HepG2 (cell line): Measurements from ENCODE around the gene SPATA13. TPM values are rescaled to one million over a fixed set of nuclear protein-coding genes. Genes with fewer than 3 reads are reported as not detected.

Source experiments
- ATAC-seq: fragments of 200-7000 bp; cut with Tn5 transposase; 3 replicates; pipeline ENCODE4 v1.9.1; 2020; ENCODE audit warnings: mild to moderate bottlenecking, moderate library complexity
- BruUV-seq: library from RNA; stranded (reverse); fragments of 400-500 nt; replicated peaks from 2 replicates; lab custom pipeline; 2021; lab: Mats Ljungman, UMichigan
- CTCF ChIA-PET: fragments of 300-600 bp; formaldehyde crosslinking; extraction: SDS; loops from one replicate; lab custom pipeline; 2021; ENCODE audit warnings: low total read pairs, inconsistent platforms, low intra/inter-chr PET ratio; lab: Yijun Ruan, JAX
- POLR2A ChIA-PET: fragments of 350-600 bp; sonication (Branson Sonifier 250); formaldehyde crosslinking; loops from one replicate; lab custom pipeline; 2020; ENCODE audit warnings: antibody characterized with exemption, inconsistent platforms; lab: Yijun Ruan, JAX
- DNase-seq: peaks from one replicate; pipeline ENCODE4 v3.0.0-alpha.2; 2015; ENCODE audit warnings: low spot score
- FAIRE-seq: peaks from 3 replicates; lab custom pipeline; 2011; peaks lifted over from hg19 to GRCh38; lab: Jason Lieb, UNC
- H2AFZ ChIP-seq: one replicate; pipeline ENCODE4 v1.6.1; 2011; ENCODE audit warnings: low read length, inconsistent platforms
- H3K27ac ChIP-seq: fragments of 300-600 bp; 3 replicates; pipeline ENCODE4 v1.8.0; 2011; ENCODE audit warnings: mixed run types, mild to moderate bottlenecking, mixed read lengths, low read length, inconsistent platforms; ENCODE audit not compliant: insufficient read depth; ENCODE audit errors: extremely low read length
- H3K27me3 ChIP-seq, 2 experiments: fragments of 200-600 bp in 1 of 2; 2 replicates in 1 of 2; 3 replicates in 1 of 2; pipeline versions ENCODE4 v1.6.0 to v1.8.0; 2011; ENCODE audit warnings: low read length in 2 of 2, mild to moderate bottlenecking in 2 of 2, moderate library complexity in 2 of 2, inconsistent platforms in 1 of 2; ENCODE audit not compliant: insufficient read depth in 2 of 2, control insufficient read depth in 1 of 2
- H3K36me3 ChIP-seq, 2 experiments: fragments of 200-600 bp in 1 of 2; replicated peaks in 1 of 2; 2 replicates in 1 of 2; 3 replicates in 1 of 2; pipeline versions ENCODE4 v1.5.1 to v1.8.0; 2011; ENCODE audit warnings: low read length in 2 of 2, inconsistent platforms in 1 of 2; ENCODE audit not compliant: insufficient read depth in 2 of 2, control insufficient read depth in 1 of 2
- H3K4me1 ChIP-seq: 2 replicates; pipeline ENCODE4 v1.5.1; 2012; ENCODE audit warnings: low read length, inconsistent platforms; ENCODE audit not compliant: insufficient read depth
- H3K4me2 ChIP-seq: 2 replicates; pipeline ENCODE4 v1.6.0; 2011; ENCODE audit warnings: low read depth, low read length, inconsistent platforms
- H3K4me3 ChIP-seq, 3 experiments: fragments of 200-600 bp in 1 of 3; sonication (generic), shearing (Covaris generic) in 1 of 3; replicated peaks in 1 of 3; 2 replicates each; pipeline ENCODE4 v1.5.1; 2011 to 2016; ENCODE audit warnings: low read length in 3 of 3, inconsistent platforms in 2 of 3, low read depth in 2 of 3, mild to moderate bottlenecking in 2 of 3, control low read depth in 1 of 3, mixed read lengths in 1 of 3; ENCODE audit not compliant: insufficient read depth in 1 of 3
- H3K79me2 ChIP-seq: one replicate; pipeline ENCODE4 v1.6.1; 2011; ENCODE audit warnings: low read length, inconsistent platforms; ENCODE audit not compliant: insufficient read depth
- H3K9ac ChIP-seq: 2 replicates; pipeline ENCODE4 v1.6.0; 2011; ENCODE audit warnings: mild to moderate bottlenecking, low read depth, low read length, inconsistent platforms; ENCODE audit not compliant: insufficient read depth
- H3K9me3 ChIP-seq: 2 replicates; pipeline ENCODE4 v1.5.1; 2012; ENCODE audit warnings: mild to moderate bottlenecking, low read length
- H4K20me1 ChIP-seq: 2 replicates; pipeline ENCODE4 v1.6.0; 2011; ENCODE audit warnings: inconsistent platforms, mild to moderate bottlenecking, low read length, moderate library complexity; ENCODE audit not compliant: insufficient read depth
- AGO2 ChIP-seq: fragments of 200-400 bp; formaldehyde crosslinking; optimal IDR thresholded peaks from 2 replicates; pipeline ENCODE3; 2017; ENCODE audit warnings: mild to moderate bottlenecking, low read depth, low read length, moderate library complexity
- CREB1 ChIP-seq, 2 experiments: fragments of 450-650 bp in 1 of 2; IDR thresholded peaks; 2 replicates each; pipeline ENCODE4 v1.6.1; 2016 to 2017; ENCODE audit warnings: control low read depth in 1 of 2, mild to moderate bottlenecking in 1 of 2, missing compliant biosample characterization in 1 of 2, missing genetic modification characterization in 1 of 2
- EP300 ChIP-seq, 3 experiments: sonication (generic) in 1 of 3; formaldehyde crosslinking in 1 of 3; IDR thresholded peaks; 2 replicates each; pipeline versions ENCODE4 v1.5.1 to v1.6.1; 2011 to 2020; ENCODE audit warnings: low read depth in 2 of 3, low read length in 2 of 3, borderline replicate concordance in 1 of 3, improper control_type of control experiment in 1 of 3, mild to moderate bottlenecking in 1 of 3, missing genetic modification reagents in 1 of 3, moderate library complexity in 1 of 3
- FOXA3 ChIP-seq: IDR thresholded peaks from 2 replicates; pipeline ENCODE4 v1.6.1; 2016; ENCODE audit warnings: missing genetic modification reagents, missing compliant biosample characterization
- GATAD2A ChIP-seq: IDR thresholded peaks from 2 replicates; pipeline ENCODE4 v1.6.1; 2016
- NR2C2 ChIP-seq: sonication (generic); formaldehyde crosslinking; IDR thresholded peaks from 2 replicates; pipeline ENCODE4 v1.4.0; 2020; ENCODE audit warnings: missing genetic modification reagents, mild to moderate bottlenecking, moderate library complexity, borderline replicate concordance
- NR2F6 ChIP-seq, 2 experiments: IDR thresholded peaks; 2 replicates each; pipeline ENCODE4 v1.6.1; 2016; ENCODE audit warnings: antibody characterized with exemption in 1 of 2, mild to moderate bottlenecking in 1 of 2
- WGBS: methylation state at CpG from one replicate; pipeline ENCODE4 v1.1.6; 2017; ENCODE audit warnings: low lambda C conversion rate; 5-methylcytosine and 5-hydroxymethylcytosine counted together
- in situ Hi-C: cut with HindIII; loops from 2 replicates; pipeline ENCODE4 v1.10.0; 2017; ENCODE audit warnings: low pct_unique_long_range_greater_than_20kb; ENCODE audit not compliant: extremely low pct_ligation_motif_present
- intact Hi-C: fragments of 100-400 bp; cut with micrococcal nuclease; formaldehyde crosslinking; loops from one replicate; pipeline ENCODE4 v1.10.0; 2022; ENCODE audit not compliant: unreplicated experiment
- polyA plus RNA-seq, 8 experiments: library from polyadenylated mRNA; depleted of rRNA in 3 of 8; stranded (reverse) in 7 of 8; unstranded in 1 of 8; fragments of >200 nt; fragmentation: Illumina TruSeq in 4 of 8; extraction: Trizol in 4 of 8; gene quantifications; 2 replicates each; pipeline versions ENCODE4 v1.2.1 to v1.2.3, GENCODE V29; 2011 to 2016; ENCODE audit warnings: low read depth in 4 of 8, missing spikeins in 1 of 8, mixed read lengths in 1 of 8; ENCODE audit not compliant: insufficient read depth in 1 of 8
- total RNA-seq, 5 experiments: library from RNA; depleted of rRNA; stranded (reverse); fragments of >200 nt; fragmentation: Illumina TruSeq; extraction: Trizol; gene quantifications; 2 replicates each; pipeline ENCODE4 v1.2.3, GENCODE V29; 2016; ENCODE audit warnings: low read depth in 1 of 5
- TF ChIP-seq, protein P1 (sequence below): sonication (generic); IDR thresholded peaks from 2 replicates; pipeline ENCODE4 v1.6.1; 2016; ENCODE audit warnings: low read depth, borderline replicate concordance

SPATA13 gene
- total and polyA plus RNA-seq, 2 of the 13 experiments (the other 11 are each of a cell fraction or from before 2014, with no cell fraction given): 11.3 to 14.2 TPM

DNA sequence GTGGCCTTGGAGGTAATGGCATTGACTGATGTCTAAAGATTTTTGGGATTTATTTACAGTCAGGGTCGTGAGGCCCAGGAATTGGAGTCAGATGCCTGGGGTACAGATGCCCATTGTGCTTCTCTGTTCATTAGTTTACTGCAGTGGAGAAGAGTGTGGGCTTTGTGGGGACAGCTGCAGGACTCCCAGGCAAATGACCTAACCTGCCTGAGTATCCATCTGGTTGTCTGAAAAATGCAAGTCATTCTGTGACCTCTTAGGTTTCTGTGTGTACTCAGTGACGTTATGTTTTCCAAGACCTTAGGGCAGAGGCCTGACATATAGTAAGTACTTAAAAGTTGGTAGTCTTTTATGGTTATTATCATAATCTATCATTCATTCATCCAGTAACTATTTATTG lies 60.5 kb downstream of the SPATA13 start (continued):
- TF ChIP-seq, protein P1, sequence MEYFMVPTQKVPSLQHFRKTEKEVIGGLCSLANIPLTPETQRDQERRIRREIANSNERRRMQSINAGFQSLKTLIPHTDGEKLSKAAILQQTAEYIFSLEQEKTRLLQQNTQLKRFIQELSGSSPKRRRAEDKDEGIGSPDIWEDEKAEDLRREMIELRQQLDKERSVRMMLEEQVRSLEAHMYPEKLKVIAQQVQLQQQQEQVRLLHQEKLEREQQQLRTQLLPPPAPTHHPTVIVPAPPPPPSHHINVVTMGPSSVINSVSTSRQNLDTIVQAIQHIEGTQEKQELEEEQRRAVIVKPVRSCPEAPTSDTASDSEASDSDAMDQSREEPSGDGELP: peak; percentile 42; the same call in 1 of the 2 replicates
- TF ChIP-seq EP300 (IDR thresholded peaks at IDR 0.05; ENCODE audit: low read depth in 2 of 2, low read length in 2 of 2) (peak in 1 of 2 experiments; percentile 49; a peak in 1 of 4 replicates), EP300 (CRISPR knock-in tag; IDR thresholded peaks at IDR 0.05; ENCODE audit: borderline replicate concordance) (no peak), AGO2 (no peak), GATAD2A (peak; percentile 25; the same call in 1 of the 2 replicates), FOXA3 (peak; percentile 61), CREB1 (IDR thresholded peaks at IDR 0.05) (no peak), CREB1 (CRISPR knock-in tag; IDR thresholded peaks at IDR 0.05) (peak; percentile 60; the same call in 1 of the 2 replicates), NR2F6 (IDR thresholded peaks at IDR 0.05) (peak; percentile 42), NR2F6 (CRISPR knock-in tag; IDR thresholded peaks at IDR 0.05) (peak; percentile 43; the same call in 1 of the 2 replicates)

DNA sequence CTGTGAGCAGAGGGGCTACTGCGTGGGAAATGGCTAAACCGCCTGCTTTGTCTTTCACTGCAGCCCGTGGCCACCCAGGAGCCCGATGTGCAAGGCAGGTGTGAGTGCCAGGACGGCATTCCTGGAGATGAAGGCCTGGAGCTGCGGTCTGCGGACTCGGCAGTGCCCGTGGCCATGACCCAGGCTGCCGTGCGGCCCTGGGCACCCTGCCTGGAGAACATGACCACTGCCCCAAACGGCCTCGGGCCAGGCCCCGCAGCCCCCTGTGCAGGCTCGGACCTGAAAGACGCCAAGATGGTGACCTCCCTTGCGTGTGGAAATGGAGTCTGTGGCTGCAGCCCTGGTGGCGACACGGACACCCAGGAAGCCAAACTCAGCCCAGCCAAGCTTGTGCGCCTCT lies 62.2 kb downstream of the SPATA13 start:
- Histone ChIP-seq H3K27ac (no peak overlapping the region), H3K9me3 (no peaks in the 10 kb centered on the region), H4K20me1 (no peaks in the 10 kb centered on the region), H3K4me2 (no peak overlapping the region), H3K4me3 (no peak overlapping the region), H3K27me3 (no peaks in the 10 kb centered on the region), H2AFZ (no peak overlapping the region), H3K79me2 (peaks cover 13% of the 10 kb centered on the region), H3K4me1 (peaks cover 40% of the 10 kb centered on the region)
- intact Hi-C loops: no loop called here
- no peak for DNase-seq
- no peak for ATAC-seq
- ChIA-PET CTCF (no interaction called here), POLR2A (no interaction called here)
- WGBS: 94% methylated on average over 5 of the region's 20 CpGs
- in situ Hi-C loops: loop anchor here (5.0 to 10.0 kb wide), 3 partner anchors 60 to 205 kb away; partner anchors contain the start of gene SPATA13
- FAIRE-seq: no peak
- no TSS peak for BruUV-seq
- no peak for TF ChIP-seq NR2C2 (CRISPR knock-in tag)
- TF ChIP-seq AGO2: peak; percentile 33
- TF ChIP-seq, all 625 proteins: peak for 1
- peaks cover 8 to 18% of the 10 kb centered on the region in 2 experiments; a peak in 4 of 5 replicates for H3K36me3 ChIP-seq
- H3K9ac ChIP-seq: no peak overlapping the region
